GM19240 (cell line): ENCODE data around the gene POGLUT3.

Experiments used
- DNase-seq: peaks from one replicate; pipeline ENCODE4 v3.0.0; 2011; ENCODE audit warnings: low spot score; ENCODE audit not compliant: insufficient read length

POGLUT3 gene, protein sequence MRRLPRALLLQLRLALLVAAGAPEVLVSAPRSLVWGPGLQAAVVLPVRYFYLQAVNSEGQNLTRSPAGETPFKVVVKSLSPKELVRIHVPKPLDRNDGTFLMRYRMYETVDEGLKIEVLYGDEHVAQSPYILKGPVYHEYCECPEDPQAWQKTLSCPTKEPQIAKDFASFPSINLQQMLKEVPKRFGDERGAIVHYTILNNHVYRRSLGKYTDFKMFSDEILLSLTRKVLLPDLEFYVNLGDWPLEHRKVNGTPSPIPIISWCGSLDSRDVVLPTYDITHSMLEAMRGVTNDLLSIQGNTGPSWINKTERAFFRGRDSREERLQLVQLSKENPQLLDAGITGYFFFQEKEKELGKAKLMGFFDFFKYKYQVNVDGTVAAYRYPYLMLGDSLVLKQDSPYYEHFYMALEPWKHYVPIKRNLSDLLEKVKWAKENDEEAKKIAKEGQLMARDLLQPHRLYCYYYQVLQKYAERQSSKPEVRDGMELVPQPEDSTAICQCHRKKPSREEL

DNA sequence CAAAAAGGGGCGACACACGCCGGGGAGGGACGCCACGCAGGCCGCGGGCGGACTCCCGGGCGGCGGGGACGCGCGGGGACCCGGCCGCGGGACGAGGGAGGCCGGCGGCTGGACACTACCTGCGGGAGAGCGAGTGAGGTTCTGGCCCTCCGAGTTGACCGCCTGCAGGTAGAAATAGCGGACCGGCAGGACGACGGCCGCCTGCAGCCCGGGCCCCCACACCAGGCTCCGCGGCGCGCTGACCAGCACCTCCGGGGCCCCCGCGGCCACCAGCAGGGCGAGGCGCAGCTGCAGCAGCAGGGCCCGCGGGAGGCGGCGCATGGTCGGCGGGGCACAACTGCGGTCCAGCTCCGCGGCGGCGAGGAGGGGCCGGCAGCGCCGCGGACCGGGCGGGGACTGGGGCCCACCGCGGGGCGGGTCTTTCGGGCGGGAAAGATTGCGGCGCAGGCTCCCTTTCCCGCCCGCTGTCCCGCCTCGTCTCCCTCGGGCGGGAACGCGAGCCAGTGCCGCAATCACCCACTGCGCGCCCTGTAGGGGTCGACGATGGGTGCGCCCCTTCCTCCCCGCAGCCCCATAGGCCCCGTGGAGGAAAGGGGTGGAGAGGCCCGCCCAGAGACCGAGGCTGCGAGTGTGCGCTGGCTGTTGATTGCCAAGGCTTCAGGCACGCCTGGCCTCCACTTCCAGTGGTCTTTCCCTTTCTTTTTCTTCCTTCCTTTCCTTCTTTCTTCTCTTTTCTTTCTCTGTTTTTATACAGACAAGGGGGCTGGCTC is at the start of gene POGLUT3:
POGLUT3 (minus strand) TSS at position 339 of the 770 bp plus-strand sequence; CDS start at position 321, 18 bp downstream.
- peak; percentile 33 for DNase-seq

DNA sequence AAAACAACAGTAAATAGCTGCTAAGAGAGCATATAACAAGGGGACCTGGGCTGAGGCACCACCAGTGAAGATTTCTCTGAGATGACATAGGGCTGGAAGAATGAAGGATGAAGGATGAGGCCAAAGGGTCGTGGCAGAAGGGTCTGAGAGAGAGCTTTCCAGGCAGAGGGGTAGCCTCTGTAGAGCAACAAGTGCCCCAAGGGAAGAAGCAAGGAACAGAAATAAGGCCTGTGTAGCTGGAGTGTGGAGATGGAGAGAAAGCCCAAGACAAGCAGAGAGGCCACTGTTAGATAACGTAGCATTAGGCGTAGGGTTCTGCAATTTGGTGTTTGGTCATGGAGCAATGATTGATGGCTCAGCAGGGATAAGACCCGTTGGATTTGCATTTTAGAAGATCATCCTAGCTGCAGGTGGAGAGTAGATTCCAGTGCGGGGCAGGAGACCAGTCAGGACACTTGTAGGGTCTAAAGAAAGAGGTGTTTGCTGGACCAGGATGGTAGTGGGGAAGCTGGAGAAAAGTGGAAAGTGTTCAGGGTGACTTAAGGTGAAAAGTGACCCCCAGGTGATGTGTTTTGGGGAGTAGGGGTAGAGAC is 47.8 kb upstream of the POGLUT3 start:
- DNase-seq: no peak

DNA sequence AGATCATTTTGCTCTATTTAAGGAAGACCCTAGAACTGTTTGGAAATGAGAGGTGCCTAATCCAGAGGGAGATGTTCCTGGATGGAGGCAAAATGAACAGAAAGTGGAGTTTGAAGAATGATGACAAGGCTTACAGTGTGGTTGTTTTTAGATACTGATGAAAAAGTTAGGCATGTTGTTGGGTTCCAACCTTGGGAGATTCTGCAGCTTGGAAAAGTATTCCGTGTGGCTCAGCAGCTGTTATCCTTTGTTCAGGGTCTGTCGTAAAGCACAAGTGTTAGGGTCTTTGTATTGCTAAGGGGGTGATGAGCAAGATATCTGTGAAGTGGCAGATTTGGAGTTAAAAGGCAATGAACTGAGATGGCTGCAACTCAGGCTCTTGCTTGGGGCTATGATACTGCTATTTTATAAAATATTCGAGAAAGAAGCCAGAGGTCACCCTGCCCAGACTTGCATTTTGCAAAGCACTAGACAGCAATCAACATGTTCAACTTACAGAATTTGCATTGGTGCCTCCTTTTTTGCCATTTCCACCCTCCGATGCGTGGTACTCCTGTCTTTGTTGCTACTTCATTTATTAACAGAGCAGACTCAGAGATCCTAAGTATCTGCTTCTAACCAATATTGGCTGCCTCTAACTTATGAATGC is 45.3 kb upstream of the POGLUT3 start:
- DNase-seq: no peak

DNA sequence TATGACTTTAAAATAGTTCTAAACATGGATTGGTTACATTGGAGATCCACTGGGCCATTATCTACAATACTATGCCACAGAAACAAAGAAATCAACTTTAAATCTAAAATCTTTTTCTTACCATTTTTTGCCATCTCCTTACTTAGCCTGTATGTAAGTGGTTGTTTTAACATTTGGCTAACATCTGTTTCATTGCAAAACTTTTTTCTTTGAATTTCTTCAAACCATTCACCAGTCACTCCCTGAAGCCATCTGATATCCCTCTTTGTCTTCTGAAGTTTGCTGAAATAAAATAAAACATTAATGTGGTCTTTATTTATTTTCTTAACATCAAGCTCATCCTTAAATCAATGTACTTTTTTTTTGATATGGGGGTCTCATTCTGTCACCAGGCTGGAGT is 43.3 kb upstream of the POGLUT3 start:
- DNase-seq: no peak

DNA sequence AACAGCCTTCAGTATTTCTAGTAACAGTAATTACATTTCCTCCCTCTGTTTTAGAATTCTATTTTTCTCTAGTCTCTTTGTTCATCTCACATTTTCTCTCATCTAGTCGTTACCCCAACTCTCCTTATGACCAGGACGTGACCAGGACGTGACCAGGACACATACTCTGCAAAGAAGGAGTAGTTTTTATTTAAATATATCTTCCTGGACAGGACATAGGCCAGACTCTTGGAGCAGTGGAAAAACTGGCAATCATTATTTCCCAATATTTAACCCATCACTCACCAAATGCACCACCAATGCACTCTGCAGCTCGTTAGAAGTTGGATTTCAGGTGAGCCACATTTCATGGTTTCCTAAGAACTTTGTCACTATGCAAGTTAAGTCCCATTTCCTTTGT is 40.3 kb upstream of the POGLUT3 start:
- no peak for DNase-seq

DNA sequence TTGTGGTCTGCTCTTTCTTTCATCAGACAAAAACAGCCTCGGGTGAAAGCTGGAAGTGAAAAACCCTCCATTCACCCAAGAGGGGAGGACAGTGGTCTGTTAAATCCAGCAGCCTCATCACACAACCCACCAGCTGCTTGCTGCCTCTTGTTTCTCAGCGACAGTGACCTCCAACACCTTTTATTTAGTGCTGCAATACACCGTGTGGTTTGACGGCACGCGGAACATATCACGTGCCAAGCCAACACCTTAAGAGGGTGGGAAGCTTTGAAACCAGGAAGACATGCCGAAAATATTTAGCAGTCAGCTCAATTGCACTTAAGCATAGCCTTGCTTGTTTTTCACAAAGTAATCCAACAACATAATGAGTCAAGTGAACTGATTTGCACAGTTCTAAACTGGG is 39.8 kb upstream of the POGLUT3 start:
- DNase-seq: no peak

DNA sequence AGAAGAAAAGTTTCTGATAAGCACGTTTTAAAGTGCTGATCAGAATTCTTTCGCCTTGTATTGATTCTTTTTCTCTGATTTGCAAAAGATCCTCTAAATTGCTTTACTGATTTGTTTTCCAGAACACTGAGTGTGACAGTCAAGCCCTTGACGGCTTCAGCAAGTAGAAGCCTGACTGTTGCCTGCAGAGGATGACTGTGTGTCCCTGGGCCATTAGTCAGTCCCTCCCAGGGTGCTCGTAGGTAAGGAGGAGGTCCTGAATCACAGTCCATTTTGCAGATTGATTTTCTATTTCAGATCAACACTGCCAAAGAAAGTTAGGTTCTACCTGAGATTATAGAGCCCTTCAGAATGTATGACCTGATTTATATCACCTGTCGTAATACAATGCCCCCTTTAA is 38.6 kb upstream of the POGLUT3 start:
- no peak for DNase-seq

DNA sequence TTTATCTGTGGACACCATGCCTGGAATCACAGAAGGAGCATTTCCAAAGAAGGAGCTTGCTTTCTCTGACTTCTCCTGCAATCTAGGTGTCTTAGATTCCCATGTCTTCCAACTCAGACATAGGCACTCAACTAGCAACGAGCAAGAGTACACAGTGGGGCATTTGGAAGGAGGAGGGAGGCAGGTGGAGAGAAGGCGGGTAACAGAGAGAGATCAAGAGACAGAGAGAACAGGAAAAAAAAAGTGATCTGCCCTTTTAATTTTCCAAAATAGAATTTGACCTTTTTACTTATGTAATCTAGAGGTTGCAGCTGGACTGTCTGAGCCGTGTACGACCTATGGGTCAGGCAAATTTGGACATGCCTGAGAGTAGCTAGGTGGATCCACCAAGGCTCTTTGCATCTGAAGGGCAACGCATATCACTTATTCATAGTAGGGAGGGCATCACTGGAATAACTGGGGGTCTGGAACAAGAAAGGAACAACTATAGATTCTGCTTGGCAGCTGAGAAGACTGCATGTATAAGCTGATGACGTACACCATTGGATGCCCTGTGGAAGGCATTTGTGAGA is 37.3 kb upstream of the POGLUT3 start:
- no peak for DNase-seq

DNA sequence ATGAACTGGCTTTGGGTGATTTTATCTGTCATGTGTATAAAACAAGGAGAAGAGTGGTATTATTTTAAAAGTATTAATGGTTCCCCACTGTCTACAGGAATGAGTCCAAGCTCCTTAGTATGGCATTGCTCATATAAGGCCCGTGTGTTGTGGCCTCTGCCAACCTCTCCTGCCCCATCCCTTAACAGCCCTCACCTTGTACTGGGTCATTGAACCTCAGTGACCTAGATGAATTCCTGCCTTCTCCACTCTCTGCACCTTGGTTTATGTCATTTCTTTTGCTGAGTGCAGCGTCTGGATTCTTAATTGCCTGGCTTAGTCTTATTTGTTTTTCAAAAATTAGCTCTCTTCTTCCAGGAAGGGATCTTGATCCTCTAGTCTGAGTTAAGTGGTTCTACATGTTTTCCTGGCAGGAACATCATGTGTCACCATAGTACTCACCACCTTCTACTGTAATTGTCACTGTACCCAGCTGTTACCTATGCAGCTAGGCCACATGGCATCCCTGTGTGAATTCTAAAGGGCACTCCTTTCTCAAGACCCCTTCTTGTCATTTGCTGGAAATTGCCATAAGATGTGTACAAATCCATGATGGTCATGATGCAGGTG is 36.2 kb upstream of the POGLUT3 start:
- no peak for DNase-seq

DNA sequence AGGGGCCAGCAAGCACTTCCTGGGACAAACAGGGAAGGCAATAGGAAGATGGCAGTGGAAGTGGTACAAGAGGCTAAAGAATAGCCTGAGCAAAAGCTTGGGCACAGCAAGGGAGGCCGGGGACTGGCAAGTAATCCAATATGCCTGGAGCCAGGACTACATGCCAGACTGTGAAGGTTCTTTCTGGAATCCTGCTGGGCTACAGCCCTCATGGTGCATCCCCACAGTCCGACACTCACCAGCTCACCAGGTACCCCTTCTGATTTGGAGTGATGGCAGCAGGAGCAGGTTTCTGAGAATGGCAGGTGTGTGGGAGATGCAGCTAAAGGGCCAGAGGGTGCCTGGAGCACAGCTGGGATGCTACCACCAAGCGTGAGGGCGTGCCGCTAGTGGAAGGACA is 32.2 kb upstream of the POGLUT3 start:
- no peak for DNase-seq

DNA sequence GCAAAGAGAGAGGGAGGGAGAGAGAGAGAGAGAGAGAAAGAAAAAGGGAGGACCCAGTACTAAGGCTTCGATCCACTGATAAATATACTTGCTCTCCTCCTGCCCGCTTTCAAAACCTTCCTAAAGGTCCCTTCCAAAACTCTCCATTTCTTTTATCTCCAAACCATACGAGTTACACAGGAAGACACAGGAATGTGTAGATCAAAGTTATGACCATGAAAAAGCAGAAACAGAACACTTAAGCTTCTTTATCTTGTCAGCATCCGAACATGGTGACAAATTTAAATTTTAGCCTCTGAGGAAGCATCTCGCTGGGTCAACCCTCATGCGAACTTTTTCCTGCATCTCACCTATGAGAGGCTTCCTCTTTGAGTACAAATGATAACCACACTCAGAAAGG is 29.2 kb upstream of the POGLUT3 start:
- DNase-seq: no peak

DNA sequence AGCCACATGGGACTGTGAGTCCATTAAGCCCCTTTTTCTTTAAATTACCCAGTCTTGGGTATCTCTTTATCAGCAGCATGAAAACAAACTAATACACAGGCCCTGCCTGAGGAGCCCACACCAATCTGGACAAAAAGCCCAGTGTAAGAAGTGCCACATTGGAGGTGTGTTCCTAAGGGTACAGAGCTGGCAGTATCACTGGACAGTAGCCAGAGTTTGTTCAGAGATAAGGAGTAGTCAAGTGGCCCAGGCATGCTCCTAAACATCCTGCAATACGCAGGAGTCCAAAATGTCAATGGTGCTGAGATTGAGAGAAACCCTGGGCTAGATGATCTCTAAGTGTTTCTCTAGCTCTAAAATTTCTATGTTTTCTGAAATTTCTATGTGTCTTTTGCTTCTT is 27.0 kb upstream of the POGLUT3 start:
- no peak for DNase-seq

DNA sequence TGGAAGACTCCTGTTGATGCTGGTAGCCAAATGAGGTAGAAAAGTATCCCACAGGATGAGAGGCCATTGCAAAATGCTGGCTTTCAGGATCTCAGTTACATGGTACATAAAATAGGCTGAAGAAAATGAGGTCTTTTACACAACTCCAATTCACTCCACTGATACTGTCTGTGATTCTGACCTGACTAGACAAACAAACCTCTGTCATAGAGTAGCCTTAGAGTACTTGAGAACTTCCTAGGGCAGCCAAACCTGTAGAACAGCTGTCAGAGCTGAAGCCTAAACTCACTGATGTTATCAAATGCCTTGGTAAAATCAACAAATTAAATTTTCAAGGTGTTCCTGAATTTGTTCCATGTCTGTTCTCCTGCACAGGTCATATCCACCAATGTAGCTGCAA is 26.2 kb upstream of the POGLUT3 start:
- DNase-seq: no peak

DNA sequence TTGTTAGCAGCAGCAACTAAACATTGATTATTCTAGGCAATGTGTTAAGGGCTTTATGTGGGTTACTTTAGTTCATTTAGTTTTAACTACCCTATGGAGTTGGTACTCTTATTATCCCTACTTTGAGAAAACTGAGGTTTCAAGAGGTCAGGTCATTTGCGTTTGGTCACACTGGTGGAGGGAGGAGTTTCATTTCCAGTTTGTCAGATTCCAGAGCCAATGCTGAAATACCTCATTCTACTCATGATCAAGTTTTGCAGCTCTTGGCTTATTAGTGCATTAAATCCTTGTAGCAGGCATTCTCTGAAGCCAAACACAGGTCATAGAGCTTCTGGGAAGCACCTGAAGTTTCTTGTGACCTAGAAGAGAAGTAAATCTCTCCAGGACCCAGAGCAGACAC is 24.1 kb upstream of the POGLUT3 start:
- DNase-seq: no peak

DNA sequence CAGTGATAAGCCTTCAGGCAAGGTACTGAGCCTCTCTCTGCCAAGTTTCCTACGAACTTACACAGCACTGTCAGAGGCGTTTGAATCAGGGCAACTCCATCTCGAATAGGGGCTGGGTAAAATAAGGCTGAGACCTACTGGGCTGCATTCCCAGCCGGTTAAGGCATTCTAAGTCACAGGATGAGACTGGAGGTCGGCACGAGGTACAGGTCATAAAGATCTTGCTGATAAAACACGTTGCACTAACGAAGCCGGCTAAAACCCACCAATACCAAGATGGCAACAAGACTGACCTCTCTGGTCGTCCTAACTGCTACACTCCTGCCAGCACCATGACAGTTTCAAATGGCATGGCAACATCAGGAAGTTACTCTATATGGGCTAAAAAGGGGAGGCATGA is 20.4 kb upstream of the POGLUT3 start:
- no peak for DNase-seq

DNA sequence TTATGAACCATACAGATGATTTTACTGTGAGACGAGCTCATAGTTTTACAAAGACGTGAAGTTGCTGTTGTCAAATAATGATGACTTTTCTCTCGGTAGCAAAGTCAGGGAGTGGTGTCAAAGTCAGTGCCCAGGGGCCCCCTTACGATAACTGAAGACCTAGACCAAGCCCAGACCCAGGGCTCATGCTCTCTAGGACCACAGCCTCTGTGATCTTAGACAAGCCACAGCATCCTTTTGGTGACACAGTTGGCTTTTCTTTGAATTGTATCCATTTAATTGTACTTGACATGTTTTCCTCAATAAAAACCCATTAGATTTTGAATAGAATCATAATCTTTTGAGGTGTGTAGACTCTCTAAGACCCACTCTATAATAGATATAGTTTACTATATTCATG is 17.9 kb upstream of the POGLUT3 start:
- DNase-seq: no peak

DNA sequence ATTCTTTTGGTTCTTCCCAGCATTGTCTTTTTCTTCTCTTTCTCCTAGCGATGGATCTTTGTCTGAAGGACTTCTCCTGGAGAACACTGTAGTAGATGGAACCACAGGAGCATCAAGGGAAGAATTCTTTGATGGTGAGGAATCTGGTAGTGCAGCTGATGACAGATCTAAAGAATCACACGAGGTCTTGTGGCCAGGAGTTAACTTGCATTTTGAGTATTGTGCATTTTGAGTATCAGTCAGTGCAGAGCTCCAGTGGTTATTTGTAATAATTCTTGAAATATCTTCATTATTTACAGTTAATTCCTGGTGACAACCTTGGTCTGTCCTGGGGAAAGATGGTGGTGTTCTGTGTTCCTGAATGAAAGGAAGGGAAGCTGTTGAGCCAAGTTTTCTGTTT is 14.5 kb upstream of the POGLUT3 start:
- DNase-seq: no peak

DNA sequence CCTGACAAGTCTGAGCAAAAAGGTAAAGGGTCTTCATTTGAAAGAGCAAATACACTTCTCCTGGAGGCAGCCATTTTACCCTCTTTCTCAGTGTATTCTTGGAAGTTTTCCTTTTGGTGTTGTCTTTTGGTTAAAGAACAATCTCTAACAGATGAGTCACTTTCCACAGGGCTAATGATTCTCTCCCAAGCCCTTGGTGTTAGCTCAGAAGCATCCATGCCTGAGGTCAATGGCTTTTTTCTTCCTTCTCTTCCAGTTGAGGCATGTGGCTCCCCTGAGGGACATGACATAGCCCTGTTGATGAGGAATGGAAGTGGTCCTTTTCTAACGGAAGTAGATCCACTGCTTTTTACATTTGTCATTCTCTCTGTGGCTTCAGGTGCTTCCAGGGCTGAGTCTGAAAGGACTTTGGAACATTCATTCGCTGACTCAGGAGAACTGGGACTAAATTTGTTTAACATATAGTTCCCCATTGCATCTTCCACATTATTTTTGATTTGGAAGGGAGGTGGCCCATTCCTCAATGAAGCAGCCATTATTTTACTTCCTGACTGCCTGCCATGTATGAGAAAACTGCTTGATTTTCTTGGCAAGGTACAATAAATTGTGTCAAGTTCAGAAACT is 13.8 kb upstream of the POGLUT3 start:
- no peak for DNase-seq

DNA sequence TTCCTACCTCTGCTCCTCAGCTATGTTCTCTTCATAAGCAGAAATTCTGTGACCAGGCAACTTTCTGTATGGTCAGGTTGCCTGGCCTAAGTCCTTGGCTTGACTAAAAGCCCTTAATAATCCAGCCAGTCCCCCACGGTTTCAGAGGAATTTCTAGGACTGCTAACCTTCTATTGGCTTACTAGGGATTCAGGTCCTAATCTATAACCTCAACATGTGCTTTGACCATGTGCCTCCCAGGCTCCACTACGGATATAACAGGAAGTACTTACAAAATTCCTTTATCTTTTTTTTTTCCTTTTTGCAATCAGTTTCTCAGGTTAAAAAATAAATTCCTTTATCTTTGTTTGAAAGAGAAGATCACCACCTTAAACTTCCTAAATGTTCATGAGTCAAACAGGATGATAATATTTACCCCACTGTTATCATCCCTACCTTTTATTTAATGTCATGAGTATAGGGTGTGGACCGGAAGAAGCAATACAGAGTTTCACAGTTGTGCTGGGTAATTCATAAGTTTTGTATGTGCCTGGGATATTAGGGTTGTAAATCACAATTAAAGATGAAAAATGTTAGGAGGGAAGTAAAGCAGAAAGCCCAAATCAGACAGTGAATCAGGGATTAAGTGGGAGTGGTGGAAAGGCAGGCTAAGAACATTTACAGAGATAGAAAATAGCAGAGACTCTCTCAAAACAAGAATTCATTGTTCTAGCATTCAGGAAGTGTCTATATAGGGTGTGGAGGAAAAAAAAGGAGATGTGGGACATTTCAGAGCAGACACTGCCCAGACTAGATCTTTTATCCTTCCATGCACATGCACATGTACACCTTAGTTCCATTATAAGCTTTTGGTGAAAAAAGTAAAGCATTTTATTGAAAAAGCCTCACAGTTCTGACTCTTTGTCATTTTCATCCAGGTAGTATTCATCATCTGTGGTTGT is 10.7 kb upstream of the POGLUT3 start:
- DNase-seq: no peak
